Choroid plexus epithelial cell (primary cell): ENCODE data around the gene LNX2.

Experiments
- DNase-seq: peaks from one replicate; pipeline ENCODE4 v3.0.0-alpha.2; 2010; ENCODE audit warnings: low read depth
- H3K4me3 ChIP-seq: 2 replicates; pipeline ENCODE4 v1.5.1; 2011; ENCODE audit warnings: low read depth, mild to moderate bottlenecking, control low read depth, low read length, moderate library complexity
- TF ChIP-seq, protein P1 (sequence below): conservative IDR thresholded peaks from 2 replicates; pipeline ENCODE4 v1.5.1; 2011; ENCODE audit warnings: low read depth, mild to moderate bottlenecking, control low read depth, inconsistent platforms, low read length, moderate library complexity

The LNX2 gene

DNA sequence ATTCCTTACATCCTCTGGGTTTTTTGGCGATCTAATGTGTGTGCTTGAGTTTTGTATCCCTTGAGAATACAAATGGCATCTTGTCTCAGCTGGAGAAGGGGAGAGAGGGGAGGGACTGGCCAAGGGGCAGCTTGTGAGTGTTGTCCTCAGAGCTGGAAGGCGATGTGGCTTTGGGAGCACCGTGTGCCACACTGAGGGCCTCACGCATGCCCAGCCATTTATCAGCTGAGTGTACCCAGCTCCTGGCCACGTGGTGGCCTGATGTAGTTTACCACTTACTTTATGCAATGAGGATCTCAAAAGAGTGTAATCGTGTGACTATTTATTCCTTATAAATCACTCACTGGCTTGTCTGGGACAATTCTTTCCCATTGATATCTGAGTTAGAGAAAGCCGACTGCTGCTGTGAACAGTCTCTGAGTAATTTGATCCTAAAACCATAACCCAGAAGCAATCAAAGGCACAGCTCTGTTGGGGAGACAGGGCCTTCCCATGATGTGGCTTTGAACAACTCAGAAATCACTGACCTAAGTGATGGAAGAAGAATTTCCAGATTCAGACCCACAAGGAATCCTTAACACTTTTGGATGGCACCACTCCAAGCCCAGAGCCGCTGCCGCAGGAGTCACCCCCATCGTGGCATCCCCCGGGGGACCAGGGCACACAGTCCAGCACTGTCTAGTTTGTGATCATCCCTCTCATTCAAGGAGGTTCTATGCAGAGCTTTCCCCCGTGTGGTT is 116.0 kb downstream of the LNX2 start:
- no peak for DNase-seq
- TF ChIP-seq, protein P1, sequence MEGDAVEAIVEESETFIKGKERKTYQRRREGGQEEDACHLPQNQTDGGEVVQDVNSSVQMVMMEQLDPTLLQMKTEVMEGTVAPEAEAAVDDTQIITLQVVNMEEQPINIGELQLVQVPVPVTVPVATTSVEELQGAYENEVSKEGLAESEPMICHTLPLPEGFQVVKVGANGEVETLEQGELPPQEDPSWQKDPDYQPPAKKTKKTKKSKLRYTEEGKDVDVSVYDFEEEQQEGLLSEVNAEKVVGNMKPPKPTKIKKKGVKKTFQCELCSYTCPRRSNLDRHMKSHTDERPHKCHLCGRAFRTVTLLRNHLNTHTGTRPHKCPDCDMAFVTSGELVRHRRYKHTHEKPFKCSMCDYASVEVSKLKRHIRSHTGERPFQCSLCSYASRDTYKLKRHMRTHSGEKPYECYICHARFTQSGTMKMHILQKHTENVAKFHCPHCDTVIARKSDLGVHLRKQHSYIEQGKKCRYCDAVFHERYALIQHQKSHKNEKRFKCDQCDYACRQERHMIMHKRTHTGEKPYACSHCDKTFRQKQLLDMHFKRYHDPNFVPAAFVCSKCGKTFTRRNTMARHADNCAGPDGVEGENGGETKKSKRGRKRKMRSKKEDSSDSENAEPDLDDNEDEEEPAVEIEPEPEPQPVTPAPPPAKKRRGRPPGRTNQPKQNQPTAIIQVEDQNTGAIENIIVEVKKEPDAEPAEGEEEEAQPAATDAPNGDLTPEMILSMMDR = no peak
- no peak overlapping the region for H3K4me3 ChIP-seq

DNA sequence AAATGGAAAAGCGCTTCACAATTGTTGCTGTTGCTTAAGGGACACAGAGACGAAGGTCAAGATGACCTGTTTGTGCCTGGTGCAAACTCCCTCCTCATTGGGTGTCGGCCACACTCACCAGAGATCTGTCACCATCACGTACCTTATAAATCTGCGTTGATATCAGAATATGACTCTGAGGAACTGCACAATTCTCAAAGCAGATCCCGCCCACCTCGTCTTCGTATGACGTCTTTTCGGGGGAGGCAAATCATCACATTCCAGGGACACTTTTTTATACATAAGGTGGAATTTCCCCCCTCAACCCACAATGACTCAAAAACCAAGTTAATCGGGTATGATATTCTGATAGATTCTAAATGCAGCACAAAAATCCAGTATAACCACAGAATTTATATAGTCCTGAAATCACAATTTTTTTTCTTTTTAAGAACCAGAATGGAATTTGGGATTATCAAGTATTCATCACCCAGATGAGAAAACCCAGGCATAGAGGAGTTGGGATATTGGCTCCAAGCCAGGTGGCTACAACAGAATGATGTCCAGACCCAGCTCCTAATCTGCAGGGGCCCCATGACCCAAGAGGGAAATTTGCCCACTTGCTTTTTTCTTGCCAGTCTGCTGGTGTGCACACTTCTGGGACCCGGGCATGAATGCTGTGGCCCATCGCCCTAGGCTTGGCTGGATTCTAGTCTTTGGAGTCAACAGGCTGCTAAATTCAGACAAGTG is 119.4 kb downstream of the LNX2 start:
- no peak overlapping the region for H3K4me3 ChIP-seq
- TF ChIP-seq, protein P1 = no peak

DNA sequence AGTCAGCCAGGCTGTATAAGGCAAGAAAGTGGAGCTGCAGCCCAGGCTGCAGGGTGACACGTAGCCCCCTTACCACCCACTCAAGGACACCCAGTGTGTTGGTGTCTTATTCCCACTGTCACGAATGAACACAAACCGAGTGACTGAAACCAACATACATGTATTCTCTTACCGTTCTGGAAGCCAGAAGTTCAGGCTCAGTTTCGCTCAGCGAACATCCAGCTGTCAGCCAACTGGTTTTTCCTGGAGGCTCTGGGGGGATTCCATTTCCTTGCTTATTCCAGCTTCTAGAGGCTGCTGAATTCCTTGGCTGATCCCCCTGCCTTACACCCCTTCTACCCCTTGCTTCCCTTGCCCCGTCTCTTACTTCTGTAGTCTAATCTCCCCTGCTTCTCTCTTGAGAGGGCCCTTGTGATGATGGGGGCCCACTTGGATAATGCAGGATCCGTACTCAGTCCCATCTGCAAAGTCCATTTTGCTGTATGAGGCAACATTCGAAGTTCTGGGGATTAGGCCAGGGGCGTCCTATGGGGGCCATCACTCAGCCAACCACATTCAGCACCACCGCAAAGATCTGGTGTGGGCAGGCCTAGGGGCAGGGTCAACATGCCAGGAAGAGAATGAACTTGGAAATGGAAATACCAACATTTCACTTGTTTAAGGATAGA is 122.6 kb downstream of the LNX2 start:
- TF ChIP-seq, protein P1 = no peak
- DNase-seq = no peak

More for the DNA sequence above, 119.4 kb downstream of the LNX2 start:
- DNase-seq = no peak

DNA sequence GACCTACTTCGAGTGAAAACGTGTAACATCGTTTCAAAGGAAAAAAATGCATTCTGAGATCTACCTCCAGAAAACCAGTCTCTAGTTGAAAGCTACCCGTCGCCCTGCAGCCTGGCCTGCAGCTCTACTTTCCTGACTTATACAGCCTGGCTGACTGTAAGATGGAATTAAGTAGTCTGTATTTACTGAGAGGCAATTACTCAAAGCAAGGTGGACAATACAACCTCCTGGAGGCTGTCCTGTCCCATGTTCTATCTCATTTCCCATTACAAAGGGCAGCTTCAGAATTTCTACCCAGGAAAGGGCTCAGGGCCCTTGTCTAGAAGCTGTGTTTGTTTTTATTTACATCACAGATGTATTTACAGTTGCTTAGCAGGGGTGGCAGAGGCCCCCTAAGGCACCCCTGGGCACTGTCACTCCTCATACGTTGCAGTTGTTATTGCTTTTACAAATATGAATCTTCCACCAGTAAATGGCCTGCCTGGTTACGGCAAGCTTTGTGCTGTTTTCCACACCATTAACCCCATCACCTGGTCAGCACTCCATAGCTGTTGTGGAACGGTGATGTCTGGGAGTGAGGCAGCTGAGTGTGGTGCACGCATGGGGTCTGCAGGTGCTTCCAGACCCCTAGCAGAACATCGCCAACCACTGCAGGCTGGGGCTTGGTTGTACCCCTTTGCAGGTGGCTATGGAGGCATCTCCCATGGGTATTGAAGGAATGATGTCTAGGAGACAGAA is 123.6 kb downstream of the LNX2 start:
- H3K4me3 ChIP-seq = no peak overlapping the region
- DNase-seq = no peak
- TF ChIP-seq, protein P1 = no peak

More for the DNA sequence above, 122.6 kb downstream of the LNX2 start:
- no peak overlapping the region for H3K4me3 ChIP-seq

DNA sequence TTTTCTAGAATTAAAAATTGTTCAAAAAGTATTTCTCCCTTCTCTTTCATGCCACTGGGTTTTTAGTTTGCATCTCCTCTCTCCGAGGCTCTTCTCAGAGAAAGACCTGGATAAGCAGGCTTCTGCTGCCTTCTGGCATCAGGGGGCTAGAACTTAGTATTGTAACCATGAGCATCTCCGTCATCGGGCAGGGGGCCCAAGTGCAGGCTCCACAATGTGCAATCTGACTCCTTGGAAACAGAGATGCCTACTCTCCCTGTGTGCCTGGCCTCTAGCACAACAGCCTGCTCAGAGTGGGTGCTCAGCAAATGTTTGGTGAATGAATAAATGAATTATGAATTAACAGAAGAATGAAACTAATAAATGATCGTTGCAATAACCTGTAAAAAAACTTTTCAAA is 124.3 kb downstream of the LNX2 start:
- TF ChIP-seq, protein P1 = no peak
- H3K4me3 ChIP-seq = no peak overlapping the region
- no peak for DNase-seq
